Measurements from ENCODE around the gene MRRF. TPM values are rescaled to one million over a fixed set of nuclear protein-coding genes. Genes with fewer than 3 reads are reported as not detected.

MRRF gene
- total RNA-seq, 1 experiment from 2014 or later: 91.5 TPM

DNA sequence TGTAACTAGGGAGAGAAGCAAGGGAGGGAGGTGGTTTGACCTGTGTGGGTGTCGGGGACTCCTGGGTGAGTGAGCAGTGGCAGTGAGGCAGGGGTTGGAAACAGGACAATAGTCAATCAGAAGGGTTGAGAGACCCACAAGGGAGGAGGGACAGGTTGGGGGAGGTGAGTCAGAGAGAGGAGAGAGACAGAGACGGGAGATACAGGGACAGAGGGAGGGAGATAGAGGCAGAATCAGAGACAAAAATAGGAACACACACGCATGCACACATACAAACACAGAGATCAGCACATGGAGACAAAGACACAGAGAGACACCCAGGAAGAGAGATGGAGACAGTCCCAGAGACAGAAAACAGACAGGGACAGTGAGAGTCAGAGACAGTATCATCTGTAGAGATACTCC is 66.8 kb downstream of the MRRF start:
- no peak for DNase-seq (ENCODE audit: low read depth)

DNA sequence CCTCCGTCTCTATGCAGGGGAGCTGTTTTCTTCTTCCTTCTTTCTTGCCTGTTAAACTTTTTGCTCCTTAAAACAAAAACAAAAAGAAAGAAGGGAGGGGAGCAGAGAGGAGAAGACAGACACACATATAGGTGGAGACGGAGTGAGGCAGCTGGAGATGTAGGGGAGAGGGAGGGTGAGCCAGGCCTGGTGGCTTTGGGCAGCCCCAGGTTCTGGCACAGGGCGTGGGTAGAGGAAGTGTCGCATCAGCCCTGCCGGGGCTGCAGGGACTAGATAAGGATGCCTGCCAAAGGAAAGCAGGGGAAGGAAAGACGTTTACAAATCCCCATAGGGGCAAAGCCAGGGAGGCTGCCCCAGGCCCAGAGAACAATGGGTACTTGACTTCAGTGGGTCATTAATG is 67.4 kb downstream of the MRRF start:
- no peak for DNase-seq (ENCODE audit: low read depth)

- no peak for DNase-seq (ENCODE audit: low read depth)
Measured at GRCh38 chr9:122332644-122333043, 68.0 kb downstream of the MRRF start.

DNA sequence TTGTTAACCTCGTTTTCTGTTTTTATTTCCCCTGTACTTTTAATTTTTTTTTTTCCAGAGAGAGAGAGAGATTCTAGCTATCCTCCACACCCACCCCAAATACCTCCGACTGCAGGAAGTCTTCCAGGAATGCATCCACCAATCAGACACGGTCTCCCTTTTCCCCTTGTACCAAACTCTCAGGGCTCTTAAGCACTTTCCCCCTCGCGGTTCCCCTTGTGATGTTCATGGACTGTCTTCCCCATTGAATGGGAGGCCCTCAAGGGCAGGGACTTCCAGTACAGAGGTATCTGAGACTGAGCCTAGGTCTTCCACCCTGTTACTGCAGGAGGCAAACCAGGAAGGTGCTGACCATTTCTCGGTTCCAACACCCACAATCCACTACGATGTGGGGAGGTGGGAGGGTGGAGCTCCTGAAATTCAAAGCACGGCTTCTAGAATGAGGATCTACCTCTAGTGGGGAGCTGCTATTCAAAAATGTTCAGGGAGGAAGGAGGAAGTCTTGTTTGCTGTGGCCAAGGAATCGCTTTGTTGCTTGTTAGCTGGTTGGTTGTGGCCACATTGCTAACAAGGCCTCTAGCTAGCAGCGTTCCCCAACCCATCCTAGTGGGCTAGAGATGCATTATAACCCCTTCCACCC is 68.6 kb downstream of the MRRF start:
- no peak for DNase-seq (ENCODE audit: low read depth)

- no peak for DNase-seq (ENCODE audit: low read depth)
Measured at GRCh38 chr9:122334916-122335315, 70.2 kb downstream of the MRRF start.

- no peak for DNase-seq (ENCODE audit: low read depth)
Measured at GRCh38 chr9:122336189-122336588, 71.5 kb downstream of the MRRF start.

DNA sequence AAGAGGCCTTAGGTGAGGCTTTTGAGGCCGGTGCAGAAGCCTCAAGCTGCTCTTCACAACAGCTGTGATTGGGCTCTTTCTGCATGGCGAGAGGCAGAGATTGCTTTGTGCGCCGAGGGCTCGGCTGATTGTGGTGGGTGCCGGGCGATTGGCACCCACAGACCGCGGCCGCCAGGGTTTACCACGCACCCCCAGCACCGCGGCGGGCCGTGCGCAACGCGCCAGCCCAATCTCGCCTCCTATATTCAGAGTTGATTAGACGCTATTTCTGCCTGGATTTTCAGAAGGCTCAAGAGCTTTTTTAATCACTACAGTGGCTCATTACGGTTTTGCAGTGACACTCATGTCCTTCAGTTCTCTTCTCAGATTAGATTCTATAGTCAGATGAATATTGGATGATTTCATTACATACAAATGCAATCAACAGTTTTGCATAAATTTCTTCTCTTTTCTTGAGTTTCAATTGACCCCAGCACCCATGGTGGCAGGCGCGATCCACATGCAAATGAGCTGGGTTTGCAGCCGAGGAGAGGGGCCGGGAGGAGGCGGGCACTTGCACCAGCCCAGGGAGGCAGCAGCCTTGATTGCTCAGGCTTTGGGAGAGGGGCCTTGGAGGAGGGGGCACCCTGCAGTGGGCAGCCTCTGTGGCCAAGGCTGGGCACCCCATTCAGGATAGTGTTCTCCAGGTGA is 72.3 kb downstream of the MRRF start:
- no peak for DNase-seq (ENCODE audit: low read depth)

DNA sequence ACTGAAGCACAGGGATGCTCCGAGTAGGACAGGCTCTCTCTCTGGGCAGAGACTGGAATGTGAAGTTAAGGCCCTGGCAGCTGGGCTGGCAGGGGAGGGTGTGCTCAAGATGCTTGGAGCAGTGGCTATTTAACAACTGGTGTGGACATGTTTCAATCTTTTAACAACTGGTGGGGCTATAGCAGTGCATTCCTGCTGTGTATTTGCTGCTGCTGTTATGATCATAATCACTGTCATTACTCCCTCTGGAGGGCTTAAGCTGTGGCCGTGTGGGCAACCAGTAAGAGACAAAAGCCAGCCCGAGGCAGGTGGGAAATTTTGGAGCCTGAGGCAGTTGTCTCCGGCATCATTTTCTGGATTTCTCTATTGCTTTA is 72.9 kb downstream of the MRRF start:
- no peak for DNase-seq (ENCODE audit: low read depth)

DNA sequence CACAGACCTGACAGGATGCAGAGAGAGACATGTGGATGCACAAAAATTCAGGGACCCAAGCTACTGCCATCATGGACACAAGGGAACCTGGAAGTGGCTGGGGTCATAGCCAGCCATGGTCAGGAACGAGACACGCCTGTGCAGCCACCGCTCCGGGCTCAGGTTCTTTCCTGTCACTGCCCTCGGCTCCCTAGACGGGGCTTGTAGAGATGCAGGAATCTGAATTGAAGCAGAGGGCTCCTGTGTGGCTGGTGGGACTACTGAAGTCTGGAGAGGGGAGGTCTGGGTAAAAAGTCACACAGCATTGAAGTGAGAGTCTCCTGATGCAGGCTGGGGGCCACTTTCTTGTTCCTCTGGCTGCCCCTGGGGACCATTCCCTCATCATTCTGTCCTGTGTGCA is 73.9 kb downstream of the MRRF start:
- DNase-seq (ENCODE audit: low read depth): no peak

- no peak for DNase-seq (ENCODE audit: low read depth)
Measured at GRCh38 chr9:122338994-122339393, 74.3 kb downstream of the MRRF start.

- no peak for DNase-seq (ENCODE audit: low read depth)
Measured at GRCh38 chr9:122339579-122339978, 74.9 kb downstream of the MRRF start.

DNA sequence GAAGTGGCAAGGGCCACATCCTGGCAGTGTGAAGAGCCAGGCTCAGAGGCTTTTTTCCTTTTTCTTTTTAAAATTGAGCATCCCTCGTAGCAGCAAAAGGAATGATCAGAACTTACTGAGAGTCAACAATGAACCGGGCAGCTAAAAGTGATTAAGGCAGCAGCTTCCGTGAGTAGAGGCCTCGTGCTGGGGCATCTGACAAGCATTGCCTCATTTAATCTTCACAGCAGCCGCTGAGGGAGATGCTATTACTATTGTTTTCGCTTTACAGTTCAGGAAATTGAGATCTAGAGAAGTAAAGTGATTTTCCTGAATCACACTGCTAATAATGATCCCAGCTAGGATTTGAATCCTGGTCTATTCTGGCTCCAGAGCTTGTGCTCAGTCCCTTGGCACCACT is 75.5 kb downstream of the MRRF start:
- DNase-seq (ENCODE audit: low read depth): no peak

GRCh38 chr9:122342323-122343050 is 77.8 kb downstream of the MRRF start:
- DNase-seq (ENCODE audit: low read depth): no peak

- no peak for DNase-seq (ENCODE audit: low read depth)
Measured at GRCh38 chr9:122346478-122347347, 82.0 kb downstream of the MRRF start.

DNA sequence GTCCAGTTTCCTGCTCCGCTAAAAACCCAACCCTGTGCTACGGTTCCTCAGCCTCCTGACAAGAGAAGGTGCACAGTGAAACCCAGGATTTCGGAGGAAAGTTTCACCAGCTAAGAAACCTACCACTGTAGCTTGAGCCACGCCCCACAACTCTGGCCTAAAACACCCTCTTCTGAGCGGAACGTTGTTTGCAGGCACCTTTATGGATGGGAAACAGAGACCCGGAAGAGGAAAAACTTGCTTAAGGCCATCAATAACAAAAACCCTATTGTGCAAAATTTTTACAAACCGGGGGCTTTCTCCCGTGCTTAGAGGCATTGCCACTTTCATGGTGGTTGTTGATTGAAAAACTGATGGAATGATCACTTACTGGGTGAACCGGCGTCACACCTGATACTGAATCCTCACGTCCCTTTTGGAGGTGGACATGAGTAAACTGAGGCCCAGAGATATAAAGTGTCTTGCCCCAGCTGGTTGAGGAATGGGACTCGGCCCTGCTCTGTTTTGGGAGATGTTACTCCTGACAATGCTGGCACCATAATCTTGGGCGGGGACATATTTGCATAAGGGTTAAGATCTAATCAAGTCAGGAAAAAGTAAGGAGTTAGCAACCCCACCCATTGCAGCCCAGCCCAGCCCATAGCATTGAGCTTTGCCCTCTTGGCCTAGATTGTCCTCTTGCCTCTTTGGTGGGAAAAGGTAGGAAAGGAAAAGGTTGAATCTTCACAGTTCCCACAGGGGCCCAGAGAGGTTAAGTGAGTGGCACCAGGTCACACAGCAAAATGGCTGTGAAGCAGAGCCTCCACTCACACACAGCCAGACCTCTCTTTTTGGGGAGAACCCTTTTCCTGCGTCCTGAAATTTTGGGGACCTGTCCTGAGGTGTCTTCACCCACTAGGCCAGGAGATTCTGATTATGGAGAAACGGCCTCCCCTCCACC is 82.9 kb downstream of the MRRF start:
- no peak for DNase-seq (ENCODE audit: low read depth)

DNA sequence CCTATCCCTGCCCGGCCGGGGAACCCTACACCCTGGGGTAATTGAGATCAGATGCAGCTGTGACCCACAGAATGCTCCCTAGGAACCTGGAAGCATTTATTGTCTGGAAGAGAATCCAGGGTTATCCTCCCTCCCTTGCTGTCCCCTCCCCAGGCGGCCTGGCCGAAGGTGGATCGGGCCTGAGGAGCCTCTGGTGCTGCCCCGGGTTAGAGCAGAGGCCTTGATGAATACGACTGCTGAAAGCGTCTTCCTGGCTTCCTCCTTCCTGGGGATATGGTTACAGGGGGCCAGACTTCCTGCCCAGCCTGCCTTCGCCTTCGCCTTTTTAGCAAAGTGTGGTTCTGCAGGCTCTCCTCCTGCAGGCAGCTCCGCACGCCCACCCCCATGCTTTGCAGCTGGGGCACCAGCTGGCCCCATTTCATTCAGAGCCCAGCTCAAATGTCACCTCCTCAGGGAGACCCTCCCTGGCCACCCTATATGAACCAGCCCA is 83.7 kb downstream of the MRRF start:
- DNase-seq (ENCODE audit: low read depth): no peak

GRCh38 chr9:122348791-122349190 is 84.1 kb downstream of the MRRF start:
- no peak for DNase-seq (ENCODE audit: low read depth)

GRCh38 chr9:122349201-122349600 is 84.5 kb downstream of the MRRF start:
- no peak for DNase-seq (ENCODE audit: low read depth)

DNA sequence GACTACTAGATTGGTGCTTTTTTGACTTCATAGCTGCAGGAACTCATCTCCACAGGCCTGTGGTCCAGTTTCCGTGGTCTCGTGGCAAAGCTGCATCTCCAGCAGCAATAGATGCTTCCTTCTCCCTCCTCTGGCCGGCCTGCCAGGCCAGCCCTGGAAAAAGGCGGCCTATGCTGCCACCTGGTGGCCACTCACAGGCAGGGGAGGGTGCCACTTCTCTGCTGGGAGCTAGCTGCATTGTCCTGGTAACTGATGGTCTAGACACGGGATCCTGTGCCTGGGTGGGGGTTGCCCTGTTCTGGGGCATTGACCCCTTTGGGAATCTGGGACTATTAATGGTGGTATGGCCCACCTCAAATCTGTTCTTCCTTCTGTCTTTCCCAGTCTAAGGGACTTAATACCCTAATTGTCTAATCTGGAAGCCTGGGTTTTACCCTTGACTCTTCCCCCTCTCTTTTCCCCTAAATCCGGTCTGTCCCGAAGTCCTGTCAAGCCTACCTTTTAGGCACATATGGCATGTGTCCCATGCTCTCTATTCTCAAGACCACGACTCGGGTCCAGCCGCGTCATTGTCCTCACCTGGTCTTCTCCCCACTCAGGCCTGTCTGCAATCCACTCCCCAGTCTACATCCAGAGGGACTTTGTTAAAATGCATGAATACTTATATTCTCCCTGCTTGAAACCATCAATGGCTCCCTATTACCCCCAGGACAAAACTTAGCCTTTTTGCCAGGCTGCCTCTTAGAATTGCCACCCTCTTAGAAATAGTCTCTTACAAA is 86.1 kb downstream of the MRRF start:
- peak; percentile 68 for DNase-seq (ENCODE audit: low read depth)

Measured in HT1080 (cell line).